Neural cell (in vitro differentiated cells): ENCODE results near the gene SCARB1. TPM values are rescaled to one million over a fixed set of nuclear protein-coding genes. Genes with fewer than 3 reads are reported as not detected.

Experiments used
- H2AFZ ChIP-seq: fragments of 200-600, 300-800 bp; sonication (generic), shearing (Covaris generic); 2 replicates; pipeline ENCODE4 v1.6.0; 2014; ENCODE audit warnings: low read depth, mild to moderate bottlenecking, antibody characterized with exemption, low read length, moderate library complexity
- H3F3A ChIP-seq: fragments of 200-600 bp; shearing (Covaris generic); 2 replicates; pipeline ENCODE4 v1.6.1; 2016; ENCODE audit warnings: mild to moderate bottlenecking, moderate library complexity, mixed read lengths, antibody characterized with exemption, low read length; ENCODE audit not compliant: insufficient read depth, poor library complexity, severe bottlenecking
- H3K27ac ChIP-seq: fragments of 200-600, 300-800 bp; sonication (generic), shearing (Covaris generic); 2 replicates; pipeline ENCODE4 v1.5.1; 2014; ENCODE audit warnings: mild to moderate bottlenecking, low read length, moderate library complexity
- H3K27me3 ChIP-seq: fragments of 300-800, 200-600 bp; sonication (generic), shearing (Covaris generic); 2 replicates; pipeline ENCODE4 v1.6.0; 2014; ENCODE audit warnings: mild to moderate bottlenecking, low read depth, low read length, moderate library complexity; ENCODE audit not compliant: insufficient read depth
- H3K36me3 ChIP-seq: fragments of 300-800, 200-600 bp; sonication (generic), shearing (Covaris generic); 2 replicates; pipeline ENCODE4 v1.5.1; 2014; ENCODE audit warnings: mild to moderate bottlenecking, antibody characterized with exemption, low read length, moderate library complexity; ENCODE audit not compliant: insufficient read depth
- H3K4me2 ChIP-seq: fragments of 300-800, 200-600 bp; sonication (generic), shearing (Covaris generic); 2 replicates; pipeline ENCODE4 v1.6.0; 2014; ENCODE audit warnings: mild to moderate bottlenecking, low read length
- H3K4me3 ChIP-seq: fragments of 300-800, 200-600 bp; sonication (generic), shearing (Covaris generic); 2 replicates; pipeline ENCODE4 v1.5.1; 2014; ENCODE audit warnings: mild to moderate bottlenecking, low read length, moderate library complexity
- H3K79me2 ChIP-seq: fragments of 200-600 bp; shearing (Covaris generic); replicated peaks from 2 replicates; pipeline ENCODE4 v1.6.0; 2014; ENCODE audit warnings: mild to moderate bottlenecking, low read length, moderate library complexity; ENCODE audit not compliant: insufficient read depth
- H3K9ac ChIP-seq: fragments of 300-800, 200-600 bp; sonication (generic), shearing (Covaris generic); 2 replicates; pipeline ENCODE4 v1.6.1; 2016; ENCODE audit warnings: mild to moderate bottlenecking, low read length, mixed read lengths
- H3K9me2 ChIP-seq: fragments of 200-600 bp; shearing (Covaris generic); 2 replicates; pipeline ENCODE4 v1.6.1; 2016; ENCODE audit warnings: mild to moderate bottlenecking, low read length, mixed read lengths; ENCODE audit not compliant: insufficient read depth
- H3K9me3 ChIP-seq: fragments of 200-600, 300-800 bp; sonication (generic), shearing (Covaris generic); 2 replicates; pipeline ENCODE4 v1.6.1; 2016; ENCODE audit warnings: mild to moderate bottlenecking, mixed run types, low read length, moderate library complexity, mixed read lengths
- H4K20me1 ChIP-seq: fragments of 200-600 bp; shearing (Covaris generic); 2 replicates; pipeline ENCODE4 v1.6.1; 2016; ENCODE audit warnings: mild to moderate bottlenecking, mixed run types; ENCODE audit not compliant: insufficient read depth
- EP300 ChIP-seq: fragments of 450-650 bp; conservative IDR thresholded peaks from 2 replicates; pipeline ENCODE4 v1.6.1; 2014; ENCODE audit warnings: antibody characterized with exemption, mild to moderate bottlenecking, moderate library complexity; ENCODE audit not compliant: poor library complexity, severe bottlenecking
- EZH2 ChIP-seq: fragments of 200-600, 300-800 bp; shearing (Covaris generic), sonication (generic); IDR thresholded peaks from 2 replicates; pipeline ENCODE4 v1.6.1; 2014; ENCODE audit warnings: antibody characterized with exemption, low read length, borderline replicate concordance, mild to moderate bottlenecking; ENCODE audit not compliant: insufficient read depth, poor library complexity, severe bottlenecking
- MXI1 ChIP-seq: fragments of 450-650 bp; conservative IDR thresholded peaks from 2 replicates; pipeline ENCODE4 v1.6.1; 2014; ENCODE audit warnings: antibody characterized with exemption, mild to moderate bottlenecking; ENCODE audit not compliant: poor library complexity, severe bottlenecking
- POLR2AphosphoS5 ChIP-seq: IDR thresholded peaks from 2 replicates; pipeline ENCODE4 v1.6.1; 2012
- RAD21 ChIP-seq: fragments of 450-650 bp; conservative IDR thresholded peaks from 2 replicates; pipeline ENCODE4 v1.6.1; 2014; ENCODE audit warnings: antibody characterized with exemption, mild to moderate bottlenecking, moderate library complexity
- SMC3 ChIP-seq: fragments of 450-650 bp; conservative IDR thresholded peaks from 2 replicates; pipeline ENCODE4 v1.6.1; 2014; ENCODE audit warnings: antibody characterized with exemption, mild to moderate bottlenecking, moderate library complexity; ENCODE audit not compliant: poor library complexity
- TAF1 ChIP-seq: IDR thresholded peaks from 2 replicates; pipeline ENCODE4 v1.6.1; 2012; ENCODE audit warnings: low read depth
- polyA plus RNA-seq: library from polyadenylated mRNA; depleted of rRNA; stranded (reverse); fragments of >200 nt; gene quantifications from 2 replicates; pipeline ENCODE4 v1.2.3, GENCODE V29; 2014
- TF ChIP-seq, protein P1 (sequence below): fragments of 450-650 bp; IDR thresholded peaks from 2 replicates; pipeline ENCODE4 v1.5.1; 2014; ENCODE audit warnings: antibody characterized with exemption, mild to moderate bottlenecking, moderate library complexity; ENCODE audit not compliant: poor library complexity, severe bottlenecking
- TF ChIP-seq, protein P2 (sequence below): IDR thresholded peaks from 2 replicates; pipeline ENCODE4 v1.6.1; 2012; ENCODE audit warnings: borderline replicate concordance

Gene SCARB1
- polyA plus RNA-seq, 1 donor from 2014 or later = 5.8 TPM

DNA sequence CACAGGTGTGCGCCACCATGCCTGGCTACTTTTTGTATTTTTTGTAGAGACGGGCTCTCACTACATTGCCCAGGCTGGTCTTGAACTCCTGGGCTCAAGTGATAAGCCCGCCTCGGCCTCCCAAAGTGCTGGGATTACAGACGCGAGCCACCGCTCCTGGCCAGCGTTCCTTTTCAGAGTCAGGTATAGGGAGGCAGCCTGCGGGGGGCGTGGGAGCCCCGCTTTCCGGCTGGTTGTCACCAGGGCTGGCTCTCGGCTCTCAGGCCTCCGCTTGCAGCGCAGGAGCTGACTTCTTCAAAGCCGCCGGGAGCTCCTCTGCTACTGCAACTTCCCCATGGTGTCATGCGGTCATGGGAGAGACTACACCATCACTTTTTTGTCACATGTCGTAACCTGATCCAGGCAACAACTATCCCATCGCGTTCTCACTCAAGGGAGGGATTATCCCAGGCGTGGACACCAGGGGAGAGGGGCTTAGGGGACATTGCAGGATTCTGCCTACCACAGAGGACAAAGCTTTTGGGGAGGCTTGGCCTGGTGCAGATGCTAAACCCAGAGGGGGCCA, 129.4 kb downstream of the SCARB1 start:
- Histone ChIP-seq H2AFZ (no peak overlapping the region), H3K9ac (no peak overlapping the region), H4K20me1 (no peaks in the 10 kb centered on the region), H3K79me2 (no peaks in the 10 kb centered on the region), H3K36me3 (no peaks in the 10 kb centered on the region), H3F3A (no peaks in the 10 kb centered on the region), H3K9me2 (no peaks in the 10 kb centered on the region), H3K9me3 (no peaks in the 10 kb centered on the region), H3K27ac (no peak overlapping the region), H3K4me3 (no peak overlapping the region), H3K27me3 (no peaks in the 10 kb centered on the region), H3K4me2 (no peak overlapping the region)
- TF ChIP-seq EZH2 (no peak), RAD21 (no peak), EP300 (no peak), POLR2AphosphoS5 (no peak), MXI1 (no peak), TAF1 (no peak), SMC3 (no peak)
- TF ChIP-seq, protein P1, sequence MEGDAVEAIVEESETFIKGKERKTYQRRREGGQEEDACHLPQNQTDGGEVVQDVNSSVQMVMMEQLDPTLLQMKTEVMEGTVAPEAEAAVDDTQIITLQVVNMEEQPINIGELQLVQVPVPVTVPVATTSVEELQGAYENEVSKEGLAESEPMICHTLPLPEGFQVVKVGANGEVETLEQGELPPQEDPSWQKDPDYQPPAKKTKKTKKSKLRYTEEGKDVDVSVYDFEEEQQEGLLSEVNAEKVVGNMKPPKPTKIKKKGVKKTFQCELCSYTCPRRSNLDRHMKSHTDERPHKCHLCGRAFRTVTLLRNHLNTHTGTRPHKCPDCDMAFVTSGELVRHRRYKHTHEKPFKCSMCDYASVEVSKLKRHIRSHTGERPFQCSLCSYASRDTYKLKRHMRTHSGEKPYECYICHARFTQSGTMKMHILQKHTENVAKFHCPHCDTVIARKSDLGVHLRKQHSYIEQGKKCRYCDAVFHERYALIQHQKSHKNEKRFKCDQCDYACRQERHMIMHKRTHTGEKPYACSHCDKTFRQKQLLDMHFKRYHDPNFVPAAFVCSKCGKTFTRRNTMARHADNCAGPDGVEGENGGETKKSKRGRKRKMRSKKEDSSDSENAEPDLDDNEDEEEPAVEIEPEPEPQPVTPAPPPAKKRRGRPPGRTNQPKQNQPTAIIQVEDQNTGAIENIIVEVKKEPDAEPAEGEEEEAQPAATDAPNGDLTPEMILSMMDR = no peak
- TF ChIP-seq, protein P2, sequence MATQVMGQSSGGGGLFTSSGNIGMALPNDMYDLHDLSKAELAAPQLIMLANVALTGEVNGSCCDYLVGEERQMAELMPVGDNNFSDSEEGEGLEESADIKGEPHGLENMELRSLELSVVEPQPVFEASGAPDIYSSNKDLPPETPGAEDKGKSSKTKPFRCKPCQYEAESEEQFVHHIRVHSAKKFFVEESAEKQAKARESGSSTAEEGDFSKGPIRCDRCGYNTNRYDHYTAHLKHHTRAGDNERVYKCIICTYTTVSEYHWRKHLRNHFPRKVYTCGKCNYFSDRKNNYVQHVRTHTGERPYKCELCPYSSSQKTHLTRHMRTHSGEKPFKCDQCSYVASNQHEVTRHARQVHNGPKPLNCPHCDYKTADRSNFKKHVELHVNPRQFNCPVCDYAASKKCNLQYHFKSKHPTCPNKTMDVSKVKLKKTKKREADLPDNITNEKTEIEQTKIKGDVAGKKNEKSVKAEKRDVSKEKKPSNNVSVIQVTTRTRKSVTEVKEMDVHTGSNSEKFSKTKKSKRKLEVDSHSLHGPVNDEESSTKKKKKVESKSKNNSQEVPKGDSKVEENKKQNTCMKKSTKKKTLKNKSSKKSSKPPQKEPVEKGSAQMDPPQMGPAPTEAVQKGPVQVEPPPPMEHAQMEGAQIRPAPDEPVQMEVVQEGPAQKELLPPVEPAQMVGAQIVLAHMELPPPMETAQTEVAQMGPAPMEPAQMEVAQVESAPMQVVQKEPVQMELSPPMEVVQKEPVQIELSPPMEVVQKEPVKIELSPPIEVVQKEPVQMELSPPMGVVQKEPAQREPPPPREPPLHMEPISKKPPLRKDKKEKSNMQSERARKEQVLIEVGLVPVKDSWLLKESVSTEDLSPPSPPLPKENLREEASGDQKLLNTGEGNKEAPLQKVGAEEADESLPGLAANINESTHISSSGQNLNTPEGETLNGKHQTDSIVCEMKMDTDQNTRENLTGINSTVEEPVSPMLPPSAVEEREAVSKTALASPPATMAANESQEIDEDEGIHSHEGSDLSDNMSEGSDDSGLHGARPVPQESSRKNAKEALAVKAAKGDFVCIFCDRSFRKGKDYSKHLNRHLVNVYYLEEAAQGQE = no peak

GRCh38 chr12:124733086-124733485, 130.6 kb downstream of the SCARB1 start:
- no peak overlapping the region for H2AFZ ChIP-seq

More at GRCh38 chr12:124733086-124733485, 130.6 kb downstream of the SCARB1 start:
- H3K27me3 ChIP-seq = no peaks in the 10 kb centered on the region
- no peak overlapping the region for H3K4me3 ChIP-seq
- TF ChIP-seq SMC3 (no peak), POLR2AphosphoS5 (no peak), MXI1 (no peak)
- no peaks in the 10 kb centered on the region for H3F3A ChIP-seq
- H3K9me3 ChIP-seq = no peaks in the 10 kb centered on the region
- no peaks in the 10 kb centered on the region for H3K79me2 ChIP-seq
- no peak overlapping the region for H3K4me2 ChIP-seq
- no peak overlapping the region for H3K9ac ChIP-seq
- H4K20me1 ChIP-seq = no peaks in the 10 kb centered on the region
- H3K9me2 ChIP-seq = no peaks in the 10 kb centered on the region
- H3K27ac ChIP-seq = no peak overlapping the region
- H3K36me3 ChIP-seq = no peaks in the 10 kb centered on the region
